Measurements from ENCODE around the gene TBC1D22A.

GRCh38 chr22:46994983-46995382 lies 232.5 kb downstream of the TBC1D22A start:
- TF ChIP-seq REST (IDR thresholded peaks at IDR 0.05; ENCODE audit: borderline replicate concordance) (no peak), TAF1 (IDR thresholded peaks at IDR 0.05; ENCODE audit: low read depth) (no peak), CTCF (IDR thresholded peaks at IDR 0.05; ENCODE audit: poor library complexity, severe bottlenecking) (no peak), POLR2AphosphoS5 (IDR thresholded peaks at IDR 0.05) (no peak), EZH2 (IDR thresholded peaks at IDR 0.05; ENCODE audit: borderline replicate concordance, insufficient read depth, low read length, poor library complexity, severe bottlenecking) (no peak), SMC3 (conservative IDR thresholded peaks at IDR 0.05; ENCODE audit: poor library complexity) (no peak)
